K562 (cell line): ENCODE results near the gene EPO. TPM values are rescaled to one million over a fixed set of nuclear protein-coding genes. Genes with fewer than 3 reads are reported as not detected.

Experiments
- ATF1 ChIP-seq, 2 experiments: fragments of 450-650 bp in 1 of 2; IDR thresholded peaks; 2 replicates each; pipeline ENCODE4 v1.6.1; 2016; ENCODE audit warnings: missing compliant biosample characterization in 1 of 2, missing genetic modification characterization in 1 of 2
- CEBPB ChIP-seq: fragments of 450-650 bp; IDR thresholded peaks from 2 replicates; pipeline ENCODE4 v1.6.1; 2016; ENCODE audit warnings: missing genetic modification characterization, missing compliant biosample characterization
- polyA plus RNA-seq, 8 experiments: library from polyadenylated mRNA; depleted of rRNA in 4 of 8; stranded (reverse) in 5 of 8; unstranded in 3 of 8; fragments of >200 nt; fragmentation: Nextera tagmentation in 2 of 8; fragmentation: Illumina TruSeq in 1 of 8; extraction: Ambion mirVana in 2 of 8; extraction: Trizol in 1 of 8; gene quantifications; 2 replicates each; pipeline versions ENCODE4 v1.2.1 to v1.2.3, GENCODE V29; 2011 to 2014; ENCODE audit warnings: inconsistent platforms in 1 of 8, missing spikeins in 1 of 8
- total RNA-seq, 7 experiments: library from RNA; depleted of rRNA in 6 of 7; stranded (reverse); fragments of >200 nt in 6 of 7; fragmentation: Illumina TruSeq in 2 of 7; extraction: Trizol in 2 of 7; gene quantifications; 2 replicates each; pipeline versions ENCODE4 v1.2.1 to v1.2.3, GENCODE V29; 2011 to 2021; ENCODE audit warnings: low replicate concordance in 1 of 7
- TF ChIP-seq, protein P1 (sequence below), 2 experiments: fragments of 450-650 bp in 1 of 2; sonication (generic) in 1 of 2; formaldehyde crosslinking in 1 of 2; IDR thresholded peaks; 2 replicates each; pipeline versions ENCODE4 v1.7.1 to v1.9.0; 2016 to 2022; ENCODE audit warnings: inconsistent platforms in 1 of 2, mild to moderate bottlenecking in 1 of 2, missing genetic modification reagents in 1 of 2
- TF ChIP-seq, protein P2 (sequence below): sonication (generic); formaldehyde crosslinking; IDR thresholded peaks from 2 replicates; pipeline ENCODE4 v1.8.0; 2022; ENCODE audit warnings: mild to moderate bottlenecking, missing genetic modification reagents

EPO gene
- total and polyA plus RNA-seq, 9 of the 15 experiments (the other 6 are each of a cell fraction or from before 2014, with no cell fraction given) = 0.06 to 0.41 (median 0.07) TPM; not detected in 6

DNA sequence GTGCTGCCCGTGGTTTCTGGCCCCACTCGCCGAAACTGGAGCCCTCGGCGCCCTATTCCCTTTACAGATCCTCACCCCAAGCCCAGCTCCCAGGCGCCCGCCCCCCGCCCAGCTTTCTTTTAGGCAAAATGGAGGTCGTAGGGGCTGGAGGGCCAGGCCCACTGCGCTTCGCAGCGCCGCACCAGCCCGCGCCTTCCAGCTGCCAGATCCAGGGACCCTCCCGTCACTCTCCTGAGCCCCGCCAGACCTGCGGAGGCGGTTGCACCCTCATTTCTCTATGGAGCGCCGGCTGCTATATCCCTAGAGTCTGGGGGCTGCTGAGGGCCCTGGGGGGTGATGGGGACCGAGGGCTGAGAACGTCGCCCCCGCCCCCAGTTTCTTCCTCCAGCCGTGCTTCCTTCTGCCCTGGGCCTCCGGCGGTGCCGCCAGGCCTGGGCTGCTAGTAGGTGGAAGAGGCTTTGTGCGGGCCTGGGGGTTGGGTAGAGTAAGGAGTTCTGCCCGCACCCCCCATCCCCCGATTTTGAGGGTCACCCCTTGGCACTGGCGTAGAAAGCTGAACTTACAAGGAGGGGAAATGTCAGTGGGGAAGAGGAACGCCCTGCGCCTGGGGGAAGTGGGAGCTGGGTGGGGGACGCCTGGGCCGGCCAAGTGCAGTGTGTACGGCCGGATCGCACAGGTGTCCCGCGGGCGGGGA lies 45.7 kb upstream of the EPO start (continued):
- TF ChIP-seq, protein P1, sequence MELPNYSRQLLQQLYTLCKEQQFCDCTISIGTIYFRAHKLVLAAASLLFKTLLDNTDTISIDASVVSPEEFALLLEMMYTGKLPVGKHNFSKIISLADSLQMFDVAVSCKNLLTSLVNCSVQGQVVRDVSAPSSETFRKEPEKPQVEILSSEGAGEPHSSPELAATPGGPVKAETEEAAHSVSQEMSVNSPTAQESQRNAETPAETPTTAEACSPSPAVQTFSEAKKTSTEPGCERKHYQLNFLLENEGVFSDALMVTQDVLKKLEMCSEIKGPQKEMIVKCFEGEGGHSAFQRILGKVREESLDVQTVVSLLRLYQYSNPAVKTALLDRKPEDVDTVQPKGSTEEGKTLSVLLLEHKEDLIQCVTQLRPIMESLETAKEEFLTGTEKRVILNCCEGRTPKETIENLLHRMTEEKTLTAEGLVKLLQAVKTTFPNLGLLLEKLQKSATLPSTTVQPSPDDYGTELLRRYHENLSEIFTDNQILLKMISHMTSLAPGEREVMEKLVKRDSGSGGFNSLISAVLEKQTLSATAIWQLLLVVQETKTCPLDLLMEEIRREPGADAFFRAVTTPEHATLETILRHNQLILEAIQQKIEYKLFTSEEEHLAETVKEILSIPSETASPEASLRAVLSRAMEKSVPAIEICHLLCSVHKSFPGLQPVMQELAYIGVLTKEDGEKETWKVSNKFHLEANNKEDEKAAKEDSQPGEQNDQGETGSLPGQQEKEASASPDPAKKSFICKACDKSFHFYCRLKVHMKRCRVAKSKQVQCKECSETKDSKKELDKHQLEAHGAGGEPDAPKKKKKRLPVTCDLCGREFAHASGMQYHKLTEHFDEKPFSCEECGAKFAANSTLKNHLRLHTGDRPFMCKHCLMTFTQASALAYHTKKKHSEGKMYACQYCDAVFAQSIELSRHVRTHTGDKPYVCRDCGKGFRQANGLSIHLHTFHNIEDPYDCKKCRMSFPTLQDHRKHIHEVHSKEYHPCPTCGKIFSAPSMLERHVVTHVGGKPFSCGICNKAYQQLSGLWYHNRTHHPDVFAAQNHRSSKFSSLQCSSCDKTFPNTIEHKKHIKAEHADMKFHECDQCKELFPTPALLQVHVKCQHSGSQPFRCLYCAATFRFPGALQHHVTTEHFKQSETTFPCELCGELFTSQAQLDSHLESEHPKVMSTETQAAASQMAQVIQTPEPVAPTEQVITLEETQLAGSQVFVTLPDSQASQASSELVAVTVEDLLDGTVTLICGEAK (IDR thresholded peaks at IDR 0.05) = no peak
- TF ChIP-seq, protein P1 (CRISPR knock-in tag; IDR thresholded peaks at IDR 0.05) = no peak
- TF ChIP-seq CEBPB (tag) (0 out of 2 replicates have a peak, but pooled peaks have one; percentile 15), ATF1 (CRISPR knock-in tag; IDR thresholded peaks at IDR 0.05) (no peak), ATF1 (tag; IDR thresholded peaks at IDR 0.05) (no peak)
- TF ChIP-seq, protein P2, sequence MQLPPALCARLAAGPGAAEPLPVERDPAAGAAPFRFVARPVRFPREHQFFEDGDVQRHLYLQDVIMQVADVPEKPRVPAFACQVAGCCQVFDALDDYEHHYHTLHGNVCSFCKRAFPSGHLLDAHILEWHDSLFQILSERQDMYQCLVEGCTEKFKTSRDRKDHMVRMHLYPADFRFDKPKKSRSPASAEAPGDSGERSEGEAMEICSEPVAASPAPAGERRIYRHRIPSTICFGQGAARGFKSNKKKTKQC (CRISPR knock-in tag) = peak; percentile 17; the same call in 1 of the 2 replicates
